PFSK-1 (cell line): ENCODE measurements around the gene TPST1.

ENCODE experiments used
- POLR2AphosphoS5 ChIP-seq: IDR thresholded peaks from 2 replicates; pipeline ENCODE4 v1.6.1; 2012; ENCODE audit warnings: low read depth, mild to moderate bottlenecking, control low read depth, low read length, moderate library complexity
- REST ChIP-seq, 2 experiments: IDR thresholded peaks; 2 replicates each; pipeline versions ENCODE4 v1.6.1 to v1.8.0; 2011 to 2012; ENCODE audit warnings: low read depth in 2 of 2, low read length in 2 of 2, control low read depth in 1 of 2, inconsistent platforms in 1 of 2, mild to moderate bottlenecking in 1 of 2, moderate library complexity in 1 of 2; ENCODE audit not compliant: insufficient read depth in 1 of 2

DNA sequence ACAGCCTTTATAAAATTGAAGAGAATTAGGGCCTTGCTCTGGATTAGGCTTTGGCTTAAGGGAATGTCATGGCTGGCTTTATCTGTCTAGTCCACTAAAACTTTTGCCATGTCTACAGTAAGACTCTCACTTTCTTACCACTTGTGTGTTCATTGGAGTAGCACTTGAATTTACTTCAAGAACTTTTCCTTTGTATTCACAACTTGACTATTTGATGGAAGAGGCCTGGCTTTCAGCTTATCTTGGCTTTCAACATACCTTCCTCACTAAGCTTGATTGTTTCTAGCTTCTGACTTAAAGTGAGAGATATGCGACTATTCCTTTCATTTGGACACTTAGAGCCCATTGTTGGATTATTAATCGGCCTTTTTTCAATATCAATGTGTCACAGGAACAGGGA lies 96.1 kb downstream of the TPST1 start:
- TF ChIP-seq REST (IDR thresholded peaks at IDR 0.05; ENCODE audit: insufficient read depth in 1 of 2, low read depth in 2 of 2, low read length in 2 of 2) (no peak), POLR2AphosphoS5 (no peak)
